HepG2 (cell line): ENCODE data around the gene SBK1. TPM values are rescaled to one million over a fixed set of nuclear protein-coding genes. Genes with fewer than 3 reads are reported as not detected.

ENCODE experiments used
- HOXD1 ChIP-seq: sonication (generic); formaldehyde crosslinking; IDR thresholded peaks from 2 replicates; pipeline ENCODE4 v1.5.0; 2020; ENCODE audit warnings: missing genetic modification reagents
- MIER2 ChIP-seq: IDR thresholded peaks from 2 replicates; pipeline ENCODE4 v1.6.1; 2016; ENCODE audit warnings: missing biosample characterization, missing genetic modification reagents
- SETDB1 ChIP-seq: sonication (generic); formaldehyde crosslinking; IDR thresholded peaks from 2 replicates; pipeline ENCODE4 v1.5.1; 2020; ENCODE audit warnings: missing genetic modification reagents, mild to moderate bottlenecking, borderline replicate concordance
- SMARCC2 ChIP-seq: fragments of 450-650 bp; IDR thresholded peaks from 2 replicates; pipeline ENCODE4 v1.6.1; 2017; ENCODE audit warnings: antibody characterized with exemption, mild to moderate bottlenecking
- SP140L ChIP-seq: sonication (generic); formaldehyde crosslinking; IDR thresholded peaks from 2 replicates; pipeline ENCODE4 v1.4.0; 2020; ENCODE audit warnings: missing genetic modification reagents, borderline replicate concordance
- ZBTB38 ChIP-seq: sonication (generic); formaldehyde crosslinking; IDR thresholded peaks from 2 replicates; pipeline ENCODE4 v1.5.1; 2020; ENCODE audit warnings: mild to moderate bottlenecking, missing genetic modification reagents
- ZFP36L2 ChIP-seq: sonication (generic); formaldehyde crosslinking; IDR thresholded peaks from 2 replicates; pipeline ENCODE4 v1.4.0; 2020; ENCODE audit warnings: missing genetic modification reagents
- ZMYM3 ChIP-seq: sonication (generic); formaldehyde crosslinking; IDR thresholded peaks from 2 replicates; pipeline ENCODE4 v1.5.1; 2020; ENCODE audit warnings: mild to moderate bottlenecking, missing genetic modification reagents
- ZNF180 ChIP-seq: sonication (generic); formaldehyde crosslinking; IDR thresholded peaks from 2 replicates; pipeline ENCODE4 v1.4.0; 2020; ENCODE audit warnings: low read depth, missing genetic modification reagents, borderline replicate concordance
- ZNF225 ChIP-seq: sonication (generic); formaldehyde crosslinking; IDR thresholded peaks from 2 replicates; pipeline ENCODE4 v1.4.0; 2020; ENCODE audit warnings: mild to moderate bottlenecking, missing genetic modification reagents
- ZNF501 ChIP-seq: sonication (generic); formaldehyde crosslinking; IDR thresholded peaks from 2 replicates; pipeline ENCODE4 v1.5.1; 2020; ENCODE audit warnings: mild to moderate bottlenecking, moderate library complexity, missing genetic modification reagents
- polyA plus RNA-seq, 8 experiments: library from polyadenylated mRNA; depleted of rRNA in 3 of 8; stranded (reverse) in 7 of 8; unstranded in 1 of 8; fragments of >200 nt; fragmentation: Illumina TruSeq in 4 of 8; extraction: Trizol in 4 of 8; gene quantifications; 2 replicates each; pipeline versions ENCODE4 v1.2.1 to v1.2.3, GENCODE V29; 2011 to 2016; ENCODE audit warnings: low read depth in 4 of 8, missing spikeins in 1 of 8, mixed read lengths in 1 of 8; ENCODE audit not compliant: insufficient read depth in 1 of 8
- total RNA-seq, 5 experiments: library from RNA; depleted of rRNA; stranded (reverse); fragments of >200 nt; fragmentation: Illumina TruSeq; extraction: Trizol; gene quantifications; 2 replicates each; pipeline ENCODE4 v1.2.3, GENCODE V29; 2016; ENCODE audit warnings: low read depth in 1 of 5
- TF ChIP-seq, protein P1 (sequence below): sonication (generic); formaldehyde crosslinking; IDR thresholded peaks from 2 replicates; pipeline ENCODE4 v1.4.0; 2020; ENCODE audit warnings: missing genetic modification reagents
- TF ChIP-seq, protein P2 (sequence below): sonication (generic); formaldehyde crosslinking; IDR thresholded peaks from 2 replicates; pipeline ENCODE4 v1.8.1; 2022; ENCODE audit warnings: low read depth, mild to moderate bottlenecking, missing genetic modification reagents
- TF ChIP-seq, protein P3 (sequence below): sonication (generic); formaldehyde crosslinking; IDR thresholded peaks from 2 replicates; pipeline ENCODE4 v1.5.0; 2020; ENCODE audit warnings: mild to moderate bottlenecking, missing genetic modification reagents, borderline replicate concordance

The SBK1 gene
- total and polyA plus RNA-seq, 2 of the 13 experiments (the other 11 are each of a cell fraction or from before 2014, with no cell fraction given): 0.15 to 0.17 TPM

DNA sequence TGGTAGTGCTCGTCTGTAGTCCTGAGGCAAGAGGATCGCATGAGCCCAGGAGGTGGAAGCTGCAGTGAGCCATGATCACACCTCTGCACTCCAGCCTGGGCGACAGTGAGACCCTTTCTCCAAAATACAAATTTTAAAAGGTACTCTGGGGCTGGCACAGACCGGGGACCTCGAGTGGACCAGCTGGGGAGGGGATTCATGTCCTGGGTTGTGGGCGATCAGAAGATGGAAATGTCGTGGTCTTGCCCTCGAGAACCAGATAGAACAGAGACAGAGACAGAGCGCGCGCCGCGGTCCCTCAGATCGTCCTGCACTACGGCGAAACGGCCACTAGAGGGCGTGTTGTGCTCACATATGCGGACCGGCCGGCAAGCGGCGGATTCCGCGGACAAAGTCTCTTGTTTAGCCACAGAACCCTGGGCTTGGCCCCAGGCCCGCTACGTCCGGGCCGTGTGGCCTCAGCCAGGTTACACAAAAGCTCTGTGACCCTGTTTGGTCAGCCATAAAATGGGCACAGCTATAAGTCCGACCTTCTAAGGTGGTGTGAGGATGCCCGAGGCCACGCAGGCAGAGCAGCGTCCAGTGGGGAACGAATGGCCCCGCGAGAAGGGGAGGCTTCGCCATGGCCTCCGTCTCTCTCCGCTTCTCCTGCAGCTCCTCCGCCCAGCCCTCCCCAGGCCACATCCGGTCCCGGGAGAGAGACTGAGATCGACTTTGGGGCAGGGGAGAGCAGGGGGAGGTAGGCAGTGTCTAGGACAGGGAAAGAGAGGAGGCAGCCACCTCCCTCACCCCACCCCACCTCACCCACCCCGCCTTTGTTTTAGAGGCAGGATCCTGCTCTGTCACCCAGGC, 14.6 kb upstream of the SBK1 start (continued):
- TF ChIP-seq, protein P1, sequence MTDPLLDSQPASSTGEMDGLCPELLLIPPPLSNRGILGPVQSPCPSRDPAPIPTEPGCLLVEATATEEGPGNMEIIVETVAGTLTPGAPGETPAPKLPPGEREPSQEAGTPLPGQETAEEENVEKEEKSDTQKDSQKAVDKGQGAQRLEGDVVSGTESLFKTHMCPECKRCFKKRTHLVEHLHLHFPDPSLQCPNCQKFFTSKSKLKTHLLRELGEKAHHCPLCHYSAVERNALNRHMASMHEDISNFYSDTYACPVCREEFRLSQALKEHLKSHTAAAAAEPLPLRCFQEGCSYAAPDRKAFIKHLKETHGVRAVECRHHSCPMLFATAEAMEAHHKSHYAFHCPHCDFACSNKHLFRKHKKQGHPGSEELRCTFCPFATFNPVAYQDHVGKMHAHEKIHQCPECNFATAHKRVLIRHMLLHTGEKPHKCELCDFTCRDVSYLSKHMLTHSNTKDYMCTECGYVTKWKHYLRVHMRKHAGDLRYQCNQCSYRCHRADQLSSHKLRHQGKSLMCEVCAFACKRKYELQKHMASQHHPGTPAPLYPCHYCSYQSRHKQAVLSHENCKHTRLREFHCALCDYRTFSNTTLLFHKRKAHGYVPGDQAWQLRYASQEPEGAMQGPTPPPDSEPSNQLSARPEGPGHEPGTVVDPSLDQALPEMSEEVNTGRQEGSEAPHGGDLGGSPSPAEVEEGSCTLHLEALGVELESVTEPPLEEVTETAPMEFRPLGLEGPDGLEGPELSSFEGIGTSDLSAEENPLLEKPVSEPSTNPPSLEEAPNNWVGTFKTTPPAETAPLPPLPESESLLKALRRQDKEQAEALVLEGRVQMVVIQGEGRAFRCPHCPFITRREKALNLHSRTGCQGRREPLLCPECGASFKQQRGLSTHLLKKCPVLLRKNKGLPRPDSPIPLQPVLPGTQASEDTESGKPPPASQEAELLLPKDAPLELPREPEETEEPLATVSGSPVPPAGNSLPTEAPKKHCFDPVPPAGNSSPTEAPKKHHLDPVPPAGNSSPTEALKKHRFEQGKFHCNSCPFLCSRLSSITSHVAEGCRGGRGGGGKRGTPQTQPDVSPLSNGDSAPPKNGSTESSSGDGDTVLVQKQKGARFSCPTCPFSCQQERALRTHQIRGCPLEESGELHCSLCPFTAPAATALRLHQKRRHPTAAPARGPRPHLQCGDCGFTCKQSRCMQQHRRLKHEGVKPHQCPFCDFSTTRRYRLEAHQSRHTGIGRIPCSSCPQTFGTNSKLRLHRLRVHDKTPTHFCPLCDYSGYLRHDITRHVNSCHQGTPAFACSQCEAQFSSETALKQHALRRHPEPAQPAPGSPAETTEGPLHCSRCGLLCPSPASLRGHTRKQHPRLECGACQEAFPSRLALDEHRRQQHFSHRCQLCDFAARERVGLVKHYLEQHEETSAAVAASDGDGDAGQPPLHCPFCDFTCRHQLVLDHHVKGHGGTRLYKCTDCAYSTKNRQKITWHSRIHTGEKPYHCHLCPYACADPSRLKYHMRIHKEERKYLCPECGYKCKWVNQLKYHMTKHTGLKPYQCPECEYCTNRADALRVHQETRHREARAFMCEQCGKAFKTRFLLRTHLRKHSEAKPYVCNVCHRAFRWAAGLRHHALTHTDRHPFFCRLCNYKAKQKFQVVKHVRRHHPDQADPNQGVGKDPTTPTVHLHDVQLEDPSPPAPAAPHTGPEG: no peak
- TF ChIP-seq ZFP36L2: 0 out of 2 replicates have a peak, but pooled peaks have one; percentile 46
- TF ChIP-seq SP140L (CRISPR knock-in tag): no peak
- TF ChIP-seq, protein P2, sequence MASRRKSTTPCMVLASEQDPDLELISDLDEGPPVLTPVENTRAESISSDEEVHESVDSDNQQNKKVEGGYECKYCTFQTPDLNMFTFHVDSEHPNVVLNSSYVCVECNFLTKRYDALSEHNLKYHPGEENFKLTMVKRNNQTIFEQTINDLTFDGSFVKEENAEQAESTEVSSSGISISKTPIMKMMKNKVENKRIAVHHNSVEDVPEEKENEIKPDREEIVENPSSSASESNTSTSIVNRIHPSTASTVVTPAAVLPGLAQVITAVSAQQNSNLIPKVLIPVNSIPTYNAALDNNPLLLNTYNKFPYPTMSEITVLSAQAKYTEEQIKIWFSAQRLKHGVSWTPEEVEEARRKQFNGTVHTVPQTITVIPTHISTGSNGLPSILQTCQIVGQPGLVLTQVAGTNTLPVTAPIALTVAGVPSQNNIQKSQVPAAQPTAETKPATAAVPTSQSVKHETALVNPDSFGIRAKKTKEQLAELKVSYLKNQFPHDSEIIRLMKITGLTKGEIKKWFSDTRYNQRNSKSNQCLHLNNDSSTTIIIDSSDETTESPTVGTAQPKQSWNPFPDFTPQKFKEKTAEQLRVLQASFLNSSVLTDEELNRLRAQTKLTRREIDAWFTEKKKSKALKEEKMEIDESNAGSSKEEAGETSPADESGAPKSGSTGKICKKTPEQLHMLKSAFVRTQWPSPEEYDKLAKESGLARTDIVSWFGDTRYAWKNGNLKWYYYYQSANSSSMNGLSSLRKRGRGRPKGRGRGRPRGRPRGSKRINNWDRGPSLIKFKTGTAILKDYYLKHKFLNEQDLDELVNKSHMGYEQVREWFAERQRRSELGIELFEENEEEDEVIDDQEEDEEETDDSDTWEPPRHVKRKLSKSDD: no peak
- TF ChIP-seq ZNF180: no peak
- TF ChIP-seq HOXD1 (CRISPR knock-in tag): no peak
- TF ChIP-seq ZNF501 (CRISPR knock-in tag): peak; percentile 64; the same call in 1 of the 2 replicates
- TF ChIP-seq, protein P3, sequence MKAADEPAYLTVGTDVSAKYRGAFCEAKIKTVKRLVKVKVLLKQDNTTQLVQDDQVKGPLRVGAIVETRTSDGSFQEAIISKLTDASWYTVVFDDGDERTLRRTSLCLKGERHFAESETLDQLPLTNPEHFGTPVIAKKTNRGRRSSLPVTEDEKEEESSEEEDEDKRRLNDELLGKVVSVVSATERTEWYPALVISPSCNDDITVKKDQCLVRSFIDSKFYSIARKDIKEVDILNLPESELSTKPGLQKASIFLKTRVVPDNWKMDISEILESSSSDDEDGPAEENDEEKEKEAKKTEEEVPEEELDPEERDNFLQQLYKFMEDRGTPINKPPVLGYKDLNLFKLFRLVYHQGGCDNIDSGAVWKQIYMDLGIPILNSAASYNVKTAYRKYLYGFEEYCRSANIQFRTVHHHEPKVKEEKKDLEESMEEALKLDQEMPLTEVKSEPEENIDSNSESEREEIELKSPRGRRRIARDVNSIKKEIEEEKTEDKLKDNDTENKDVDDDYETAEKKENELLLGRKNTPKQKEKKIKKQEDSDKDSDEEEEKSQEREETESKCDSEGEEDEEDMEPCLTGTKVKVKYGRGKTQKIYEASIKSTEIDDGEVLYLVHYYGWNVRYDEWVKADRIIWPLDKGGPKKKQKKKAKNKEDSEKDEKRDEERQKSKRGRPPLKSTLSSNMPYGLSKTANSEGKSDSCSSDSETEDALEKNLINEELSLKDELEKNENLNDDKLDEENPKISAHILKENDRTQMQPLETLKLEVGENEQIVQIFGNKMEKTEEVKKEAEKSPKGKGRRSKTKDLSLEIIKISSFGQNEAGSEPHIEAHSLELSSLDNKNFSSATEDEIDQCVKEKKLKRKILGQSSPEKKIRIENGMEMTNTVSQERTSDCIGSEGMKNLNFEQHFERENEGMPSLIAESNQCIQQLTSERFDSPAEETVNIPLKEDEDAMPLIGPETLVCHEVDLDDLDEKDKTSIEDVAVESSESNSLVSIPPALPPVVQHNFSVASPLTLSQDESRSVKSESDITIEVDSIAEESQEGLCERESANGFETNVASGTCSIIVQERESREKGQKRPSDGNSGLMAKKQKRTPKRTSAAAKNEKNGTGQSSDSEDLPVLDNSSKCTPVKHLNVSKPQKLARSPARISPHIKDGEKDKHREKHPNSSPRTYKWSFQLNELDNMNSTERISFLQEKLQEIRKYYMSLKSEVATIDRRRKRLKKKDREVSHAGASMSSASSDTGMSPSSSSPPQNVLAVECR (CRISPR knock-in tag): no peak; the same call in 1 of the 2 replicates
- TF ChIP-seq ZNF225 (CRISPR knock-in tag): peak; percentile 92
- peak; percentile 76 for TF ChIP-seq ZMYM3 (CRISPR knock-in tag)
- TF ChIP-seq SMARCC2: no peak
- TF ChIP-seq MIER2 (CRISPR knock-in tag): peak; percentile 63; the same call in 1 of the 2 replicates
- TF ChIP-seq SETDB1 (CRISPR knock-in tag): no peak
- peak; percentile 75 for TF ChIP-seq ZBTB38 (CRISPR knock-in tag)
